Neuronal stem cell (in vitro differentiated cells): ENCODE results near the gene CCDC138.

Experiments used
- DNase-seq: peaks from one replicate; pipeline ENCODE4 v3.0.0-alpha.2; 2013; ENCODE audit warnings: low spot score
- H2AFZ ChIP-seq: one replicate; pipeline ENCODE4 v1.6.1; 2013; ENCODE audit warnings: mild to moderate bottlenecking, low read length, inconsistent platforms
- H2AK5ac ChIP-seq: 2 replicates; pipeline ENCODE4 v1.6.1; 2013; ENCODE audit warnings: low read depth, mild to moderate bottlenecking, inconsistent platforms, low read length, moderate library complexity, mixed read lengths
- H2BK120ac ChIP-seq: 2 replicates; pipeline ENCODE4 v1.6.1; 2013; ENCODE audit warnings: low read depth, mild to moderate bottlenecking, inconsistent platforms, low read length, moderate library complexity, mixed read lengths
- H2BK12ac ChIP-seq: one replicate; pipeline ENCODE4 v1.6.1; 2013; ENCODE audit warnings: low read length, inconsistent platforms
- H2BK15ac ChIP-seq: 2 replicates; pipeline ENCODE4 v1.6.1; 2013; ENCODE audit warnings: mild to moderate bottlenecking, low read length, inconsistent platforms, mixed read lengths
- H2BK5ac ChIP-seq: one replicate; pipeline ENCODE4 v1.6.1; 2013; ENCODE audit warnings: inconsistent platforms, mild to moderate bottlenecking, low read length, moderate library complexity
- H3K14ac ChIP-seq: one replicate; pipeline ENCODE4 v1.6.1; 2013; ENCODE audit warnings: low read length, inconsistent platforms
- H3K18ac ChIP-seq: 2 replicates; pipeline ENCODE4 v1.6.1; 2013; ENCODE audit warnings: low read length, inconsistent platforms
- H3K23ac ChIP-seq: 2 replicates; pipeline ENCODE4 v1.6.1; 2013; ENCODE audit warnings: low read depth, mild to moderate bottlenecking, mixed read lengths, low read length, inconsistent platforms; ENCODE audit not compliant: poor library complexity
- H3K27ac ChIP-seq: replicated peaks from 3 replicates; pipeline ENCODE4 v1.5.1; 2013; ENCODE audit warnings: low read length, inconsistent platforms
- H3K27me3 ChIP-seq, 3 experiments: 2 replicates each; pipeline ENCODE4 v1.6.1; 2013; ENCODE audit warnings: low read length in 3 of 3, mild to moderate bottlenecking in 2 of 3, inconsistent platforms in 1 of 3, low read depth in 1 of 3, mixed read lengths in 1 of 3, moderate library complexity in 1 of 3; ENCODE audit not compliant: control insufficient read depth in 3 of 3, insufficient read depth in 3 of 3
- H3K36me3 ChIP-seq, 2 donors: replicated peaks in 1 of 2; 2 replicates each; pipeline ENCODE4 v1.6.1; 2013; ENCODE audit warnings: low read length in 2 of 2; ENCODE audit not compliant: control insufficient read depth in 2 of 2, insufficient read depth in 2 of 2
- H3K4ac ChIP-seq: 2 replicates; pipeline ENCODE4 v1.6.1; 2013; ENCODE audit warnings: inconsistent platforms, mild to moderate bottlenecking, low read length, moderate library complexity
- H3K4me1 ChIP-seq, 2 donors: 1 replicate in 1 of 2; 2 replicates in 1 of 2; pipeline ENCODE4 v1.6.1; 2013; ENCODE audit warnings: low read length in 2 of 2, low read depth in 1 of 2; ENCODE audit not compliant: control insufficient read depth in 2 of 2, insufficient read depth in 1 of 2
- H3K4me2 ChIP-seq: one replicate; pipeline ENCODE4 v1.6.1; 2013; ENCODE audit warnings: mild to moderate bottlenecking, low read length, inconsistent platforms; ENCODE audit not compliant: insufficient read depth, poor library complexity, severe bottlenecking
- H3K4me3 ChIP-seq, 2 donors: 2 replicates each; pipeline ENCODE4 v1.5.1; 2013; ENCODE audit warnings: low read length in 2 of 2, mild to moderate bottlenecking in 2 of 2, inconsistent platforms in 1 of 2, moderate library complexity in 1 of 2
- H3K79me1 ChIP-seq: one replicate; pipeline ENCODE4 v1.6.1; 2013; ENCODE audit warnings: low read depth, mild to moderate bottlenecking, inconsistent platforms, low read length, moderate library complexity
- H3K9ac ChIP-seq: one replicate; pipeline ENCODE4 v1.6.1; 2013; ENCODE audit warnings: mild to moderate bottlenecking, low read depth, low read length, inconsistent platforms; ENCODE audit not compliant: poor library complexity
- H3K9me3 ChIP-seq, 2 donors: replicated peaks in 1 of 2; 2 replicates each; pipeline versions ENCODE3 to v1.6.1; 2013; ENCODE audit warnings: low read length in 2 of 2, mild to moderate bottlenecking in 2 of 2, inconsistent platforms in 1 of 2, low read depth in 1 of 2, mixed read lengths in 1 of 2, moderate library complexity in 1 of 2; ENCODE audit not compliant: control insufficient read depth in 2 of 2, insufficient read depth in 1 of 2
- H4K8ac ChIP-seq: one replicate; pipeline ENCODE4 v1.6.1; 2013; ENCODE audit warnings: low read depth, mild to moderate bottlenecking, inconsistent platforms, low read length, moderate library complexity
- H4K91ac ChIP-seq: one replicate; pipeline ENCODE4 v1.6.1; 2013; ENCODE audit warnings: low read length, low read depth, mild to moderate bottlenecking, inconsistent platforms; ENCODE audit not compliant: poor library complexity
- WGBS, 2 donors: extraction: QIAGEN DNeasy Blood & Tissue Kit; methylation state at CpG; one replicate each; pipeline ENCODE4 v1.1.7; 2013; ENCODE audit warnings: missing lambda C conversion rate in 2 of 2, mixed read lengths in 1 of 2; ENCODE audit not compliant: insufficient read length in 2 of 2, insufficient replicate concordance in 1 of 2; ENCODE audit errors: extremely low coverage in 2 of 2; 5-methylcytosine and 5-hydroxymethylcytosine counted together

The CCDC138 gene

DNA sequence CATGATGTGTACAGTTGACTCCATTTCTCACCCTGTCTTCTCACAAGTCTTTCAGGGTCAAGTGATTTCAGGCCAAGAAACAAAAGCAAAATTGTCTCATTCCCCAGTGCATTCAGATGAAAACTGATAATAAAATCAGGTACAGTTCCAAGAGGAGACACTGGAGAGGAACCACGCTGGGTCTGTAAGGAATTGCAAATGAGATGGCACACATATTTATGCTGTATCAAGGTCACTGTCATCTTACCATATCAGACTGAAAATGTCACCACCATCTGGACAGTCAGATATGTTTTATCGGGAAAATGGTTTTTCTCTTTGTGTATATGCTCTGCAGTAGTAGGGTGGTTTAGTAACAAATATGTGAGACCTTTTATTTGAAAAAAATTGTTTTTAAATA lies 91.7 kb downstream of the CCDC138 start:
- H3K4ac ChIP-seq, result no peak overlapping the region

DNA sequence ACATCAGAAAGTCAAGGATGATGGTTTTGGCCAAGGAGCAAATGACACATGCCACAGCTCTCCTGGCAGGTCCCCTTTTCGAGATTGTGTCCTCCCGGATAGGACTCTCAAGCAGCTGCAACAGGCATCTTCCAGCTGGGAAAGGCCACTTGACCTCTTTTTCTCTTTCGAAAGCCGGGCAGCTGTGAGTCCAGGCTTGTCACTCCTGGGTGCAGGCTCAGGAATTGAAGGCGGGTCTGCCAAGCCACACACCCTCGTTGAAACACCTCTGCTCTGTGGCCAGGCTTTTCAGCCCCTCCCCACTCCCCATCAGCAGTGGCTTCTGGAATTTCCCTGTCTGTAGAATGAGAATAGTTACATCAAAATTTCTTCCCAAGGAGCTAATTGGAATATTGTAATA lies 98.0 kb downstream of the CCDC138 start:
- H2BK12ac ChIP-seq, result no peak overlapping the region
- no peaks in the 10 kb centered on the region for H3K27me3 ChIP-seq
- no peak overlapping the region for H3K23ac ChIP-seq
- no peak overlapping the region for H3K9ac ChIP-seq
- no peak overlapping the region for H4K91ac ChIP-seq
- H2BK120ac ChIP-seq, result no peak overlapping the region
- no peak overlapping the region for H4K8ac ChIP-seq
- no peak overlapping the region for H3K14ac ChIP-seq
- no peak overlapping the region for H3K18ac ChIP-seq
- no peak overlapping the region for H3K27ac ChIP-seq
- H2BK15ac ChIP-seq, result no peak overlapping the region
- peaks cover 0 to 3% of the 10 kb centered on the region in 2 donors for H3K36me3 ChIP-seq
- no peak overlapping the region for H2AFZ ChIP-seq
- H3K4me2 ChIP-seq, result no peak overlapping the region
- WGBS, 2 donors, result no CpG with 5 or more reads among the region's 6 CpGs
- no peak overlapping the region for H2AK5ac ChIP-seq
- no peaks in the 10 kb centered on the region for H3K79me1 ChIP-seq
- H3K9me3 ChIP-seq, result peaks cover 12 to 31% of the 10 kb centered on the region in 2 donors
- H2BK5ac ChIP-seq, result no peak overlapping the region
- DNase-seq, result no peak
- H3K4ac ChIP-seq, result no peak overlapping the region
- H3K4me1 ChIP-seq, result no peaks in the 10 kb centered on the region
- H3K4me3 ChIP-seq, result no peak overlapping the region

More for the DNA sequence above, 91.7 kb downstream of the CCDC138 start:
- Histone ChIP-seq H2BK5ac (no peak overlapping the region), H3K4me1 (no peaks in the 10 kb centered on the region), H2BK120ac (no peak overlapping the region), H3K18ac (no peak overlapping the region), H3K4me2 (no peak overlapping the region), H4K8ac (no peak overlapping the region), H3K14ac (no peak overlapping the region), H2AK5ac (no peak overlapping the region), H2BK15ac (no peak overlapping the region), H3K23ac (no peak overlapping the region), H3K9ac (no peak overlapping the region), H3K27me3 (no peaks in the 10 kb centered on the region), H3K9me3 (peaks cover 12 to 42% of the 10 kb centered on the region in 2 donors), H4K91ac (no peak overlapping the region), H3K27ac (no peak overlapping the region), H3K79me1 (no peaks in the 10 kb centered on the region), H2BK12ac (no peak overlapping the region), H3K36me3 (peaks cover 2 to 56% of the 10 kb centered on the region in 2 donors), H2AFZ (no peak overlapping the region), H3K4me3 (no peak overlapping the region)
- no peak for DNase-seq
- no CpG with 5 or more reads among the region's 2 CpGs for WGBS, 2 donors

DNA sequence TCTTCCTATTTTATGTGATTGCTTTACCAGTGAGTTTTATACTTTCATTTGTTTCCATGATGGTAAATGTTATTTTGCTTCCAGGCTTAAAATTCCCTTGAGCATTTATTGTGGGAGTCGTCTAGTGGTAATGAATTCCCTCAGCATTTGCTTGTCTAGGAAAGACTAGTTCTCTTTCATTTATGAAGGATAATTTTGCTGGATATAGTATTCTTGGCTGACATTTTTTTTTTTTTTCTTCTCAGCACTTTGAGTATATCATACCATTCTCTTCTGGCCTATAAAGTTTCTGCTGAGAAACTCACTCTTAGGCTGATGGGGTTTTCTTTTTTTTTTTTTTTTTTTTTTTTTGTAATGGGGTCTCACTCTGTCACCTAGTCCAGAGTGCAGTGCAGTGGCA lies 103.3 kb downstream of the CCDC138 start:
- no CpG with 5 or more reads among the region's 1 CpG for WGBS, 2 donors
- H3K79me1 ChIP-seq, result no peaks in the 10 kb centered on the region
- H2BK15ac ChIP-seq, result no peak overlapping the region
- H3K9me3 ChIP-seq, result peaks cover 4 to 13% of the 10 kb centered on the region in 2 donors
- H3K23ac ChIP-seq, result no peak overlapping the region
- H2BK120ac ChIP-seq, result no peak overlapping the region
- no peak overlapping the region for H2BK5ac ChIP-seq
- H2AFZ ChIP-seq, result no peak overlapping the region
- H3K4me1 ChIP-seq, result no peaks in the 10 kb centered on the region
- no peaks in the 10 kb centered on the region for H3K36me3 ChIP-seq
- no peak overlapping the region for H2BK12ac ChIP-seq
- H3K27me3 ChIP-seq, result no peaks in the 10 kb centered on the region
- H3K9ac ChIP-seq, result no peak overlapping the region
- H4K8ac ChIP-seq, result no peak overlapping the region
- no peak overlapping the region for H3K27ac ChIP-seq
- no peak for DNase-seq
- H3K4ac ChIP-seq, result no peak overlapping the region
- H3K14ac ChIP-seq, result no peak overlapping the region
- no peak overlapping the region for H3K18ac ChIP-seq
- no peak overlapping the region for H3K4me3 ChIP-seq
- no peak overlapping the region for H3K4me2 ChIP-seq
- H2AK5ac ChIP-seq, result no peak overlapping the region
- H4K91ac ChIP-seq, result no peak overlapping the region

DNA sequence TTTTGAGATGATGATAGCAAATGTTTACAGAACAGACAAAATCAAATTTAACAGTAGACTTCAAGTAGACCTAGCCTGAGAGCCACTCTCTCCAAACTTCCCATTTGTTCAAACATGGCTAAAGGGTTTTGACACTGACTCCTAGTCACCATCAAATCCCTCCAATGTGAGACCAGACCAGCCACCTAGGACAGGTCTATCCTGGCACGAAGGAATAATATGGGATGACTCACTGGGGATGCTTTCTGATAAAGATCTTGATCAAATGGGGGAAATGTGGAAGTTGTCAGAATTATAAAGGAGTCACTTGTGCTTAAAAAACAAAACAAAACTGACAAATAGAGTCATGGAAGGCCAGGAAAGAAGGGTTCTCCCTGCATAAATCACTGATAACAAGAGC lies 106.7 kb downstream of the CCDC138 start:
- Histone ChIP-seq H3K18ac (no peak overlapping the region), H2BK12ac (no peak overlapping the region), H4K8ac (no peak overlapping the region), H3K4me1 (no peaks in the 10 kb centered on the region), H4K91ac (no peak overlapping the region), H3K9me3 (peaks cover 4 to 13% of the 10 kb centered on the region in 2 donors), H3K23ac (no peak overlapping the region), H2AFZ (no peak overlapping the region), H3K4me2 (no peak overlapping the region), H2BK15ac (no peak overlapping the region), H2BK120ac (no peak overlapping the region), H2BK5ac (no peak overlapping the region), H3K36me3 (peaks cover 0 to 2% of the 10 kb centered on the region in 2 donors), H2AK5ac (no peak overlapping the region), H3K4ac (no peak overlapping the region), H3K4me3 (no peak overlapping the region), H3K14ac (no peak overlapping the region), H3K27me3 (no peaks in the 10 kb centered on the region), H3K9ac (no peak overlapping the region), H3K27ac (no peak overlapping the region), H3K79me1 (no peaks in the 10 kb centered on the region)
- no peak for DNase-seq
- WGBS, 2 donors, result no CpG with 5 or more reads among the region's 1 CpG
